Adrenal gland (tissue), 12 donors: ENCODE results near the gene DNAJC5. TPM values are rescaled to one million over a fixed set of nuclear protein-coding genes. Genes with fewer than 3 reads are reported as not detected.
"Not testable (repeated sequence)": the region's sequence is repeated elsewhere in the genome, so short reads cannot be mapped to it uniquely, and the experiment has no call there.

Experiments used
- DNase-seq, 7 donors: peaks; one replicate each; pipeline ENCODE4 v3.0.0-alpha.2; 2019 to 2020
- H3K27ac ChIP-seq, 5 donors: fragments of 200-600 bp; sonication (generic) in 4 of 5; 1 replicate in 3 of 5; 2 replicates in 2 of 5; pipeline versions ENCODE4 v1.5.1 to v1.8.0; 2016 to 2020; ENCODE audit warnings: mild to moderate bottlenecking in 1 of 5
- H3K27me3 ChIP-seq: fragments of 200-600 bp; 2 replicates; pipeline ENCODE4 v1.8.0; 2021
- H3K36me3 ChIP-seq, 2 donors: fragments of 200-600 bp; replicated peaks in 1 of 2; 1 replicate in 1 of 2; 2 replicates in 1 of 2; pipeline versions ENCODE4 v1.5.1 to v1.8.0; 2018 to 2022
- H3K4me1 ChIP-seq, 2 donors: fragments of 200-600 bp; replicated peaks in 1 of 2; 1 replicate in 1 of 2; 2 replicates in 1 of 2; pipeline versions ENCODE4 v1.5.1 to v1.8.0; 2018 to 2021
- H3K4me3 ChIP-seq, 4 donors: fragments of 200-600 bp; sonication (generic) in 3 of 4; one replicate each; pipeline ENCODE4 v1.5.1; 2016 to 2018
- H3K9me3 ChIP-seq, 3 donors: fragments of 200-600 bp; sonication (generic) in 1 of 3; replicated peaks in 1 of 3; 1 replicate in 2 of 3; 2 replicates in 1 of 3; pipeline versions ENCODE4 v1.5.1 to v1.8.0; 2016 to 2021
- POLR2A ChIP-seq, 2 donors: fragments of 450-650 bp; IDR thresholded peaks; one replicate each; pipeline ENCODE4 v1.6.1; 2017; ENCODE audit warnings: antibody characterized with exemption in 2 of 2, mild to moderate bottlenecking in 2 of 2, moderate library complexity in 1 of 2
- WGBS, 4 donors: extraction: QIAGEN DNeasy Blood & Tissue Kit in 2 of 4; methylation state at CpG; one replicate each; pipeline versions ENCODE4 v1.1.5 to v1.1.7; 2013 to 2017; 5-methylcytosine and 5-hydroxymethylcytosine counted together
- intact Hi-C, 2 donors: fragments of 100-400 bp; cut with DNase I; formaldehyde crosslinking; loops; one replicate each; pipeline versions ENCODE4 v1.14.1 to v1.15.0; 2022 to 2023
- polyA plus RNA-seq, 3 donors: library from polyadenylated mRNA; stranded (reverse); fragments of 200-250 nt in 2 of 3; fragments of 350-450 nt in 1 of 3; fragmentation: Illumina TruSeq in 1 of 3; extraction: RNeasy Lipid Tissue Mini Kit (QIAGEN cat#74804) in 1 of 3; gene quantifications; one replicate each; pipeline ENCODE4 v1.2.3, GENCODE V29; 2013 to 2014
- total RNA-seq, 9 donors: library from RNA; depleted of rRNA in 4 of 9; stranded (reverse); fragments of >200 nt in 4 of 9; fragments of 120-200 nt in 1 of 9; fragmentation: NEBNext Ultra II Directional in 1 of 9; extraction: Animal tissue kit (Norgen Biotek cat#: 25700) in 1 of 9; gene quantifications; one replicate each; pipeline versions ENCODE4 v1.1.0 to v1.2.4, GENCODE V29; 2013 to 2023
- TF ChIP-seq, protein P1 (sequence below), 6 experiments: fragments of 450-650 bp in 4 of 6; fragments of 200-600 bp in 2 of 6; sonication (generic) in 1 of 6; IDR thresholded peaks; 1 replicate in 5 of 6; 2 replicates in 1 of 6; pipeline versions ENCODE4 v1.5.1 to v1.8.0; 2016 to 2021; ENCODE audit warnings: antibody characterized with exemption in 6 of 6, mild to moderate bottlenecking in 2 of 6, moderate library complexity in 1 of 6
- donor health status: healthy with polysubstance abuse.
- donor health status: Bipolar disorder and iron deficiency.
- donor health status: DM: yes; HTN: yes; CAD: no.
- donor health status: DM: no; HTN: no; CAD: no.
- donor health status: DM: no; HTN: no; CAD: no.
- donor health status: DM: yes; HTN: yes; CAD: no.

Gene DNAJC5
- total and polyA plus RNA-seq, 12 donors: 26.5 to 78.0 (median 61.4) TPM

DNA sequence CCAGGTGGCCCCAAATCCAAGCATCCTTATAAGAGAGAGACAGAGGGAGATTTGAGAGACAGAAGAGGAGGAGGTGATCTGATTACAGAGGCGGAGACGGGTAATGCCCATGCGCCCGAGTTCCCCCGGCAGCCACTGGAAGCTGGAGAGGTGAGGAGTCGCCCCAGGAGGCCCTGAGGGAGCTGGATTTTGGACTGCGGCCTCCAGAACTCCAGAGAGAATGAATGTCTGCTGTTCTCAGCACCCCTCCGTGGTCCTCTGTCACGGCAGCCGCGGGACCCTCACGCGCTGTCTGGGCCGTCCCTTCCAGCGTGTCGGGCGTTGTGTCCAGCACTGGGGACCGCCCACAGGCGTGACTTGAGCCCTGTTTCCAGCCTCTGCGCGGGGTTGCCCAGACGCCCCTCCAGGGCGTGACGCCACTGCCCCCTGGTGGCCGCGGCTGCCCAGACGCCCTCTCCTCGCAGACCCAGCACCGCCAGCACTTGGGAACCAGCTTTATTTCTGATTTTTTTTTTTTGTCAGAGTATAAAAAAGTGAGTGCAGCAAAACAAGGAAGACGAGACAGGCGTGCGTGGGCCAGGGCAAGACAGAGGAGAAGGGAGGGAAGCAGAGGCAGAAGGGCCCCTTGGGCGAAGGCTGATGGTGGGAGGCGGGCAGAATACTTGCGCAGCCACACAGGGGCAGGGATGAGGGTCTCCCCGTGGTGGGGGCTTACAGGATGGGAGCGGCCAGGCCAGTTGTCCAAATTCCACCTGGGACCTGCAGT is 78.9 kb downstream of the DNAJC5 start:
- Histone ChIP-seq H3K36me3 (no peaks in the 10 kb centered on the region), H3K27ac (peak overlapping the region in 2 of 5 donors; percentile 45 to 50), H3K27me3 (no peaks in the 10 kb centered on the region), H3K4me3 (peak overlapping the region in 1 of 4 donors; percentile 47), H3K9me3 (no peaks in the 10 kb centered on the region), H3K4me1 (peaks cover 8 to 20% of the 10 kb centered on the region in 2 donors)
- 10 to 13% (median 11%) methylated on average over 30 to 37 of the region's 37 CpGs for WGBS, 4 donors
- TF ChIP-seq, protein P1, sequence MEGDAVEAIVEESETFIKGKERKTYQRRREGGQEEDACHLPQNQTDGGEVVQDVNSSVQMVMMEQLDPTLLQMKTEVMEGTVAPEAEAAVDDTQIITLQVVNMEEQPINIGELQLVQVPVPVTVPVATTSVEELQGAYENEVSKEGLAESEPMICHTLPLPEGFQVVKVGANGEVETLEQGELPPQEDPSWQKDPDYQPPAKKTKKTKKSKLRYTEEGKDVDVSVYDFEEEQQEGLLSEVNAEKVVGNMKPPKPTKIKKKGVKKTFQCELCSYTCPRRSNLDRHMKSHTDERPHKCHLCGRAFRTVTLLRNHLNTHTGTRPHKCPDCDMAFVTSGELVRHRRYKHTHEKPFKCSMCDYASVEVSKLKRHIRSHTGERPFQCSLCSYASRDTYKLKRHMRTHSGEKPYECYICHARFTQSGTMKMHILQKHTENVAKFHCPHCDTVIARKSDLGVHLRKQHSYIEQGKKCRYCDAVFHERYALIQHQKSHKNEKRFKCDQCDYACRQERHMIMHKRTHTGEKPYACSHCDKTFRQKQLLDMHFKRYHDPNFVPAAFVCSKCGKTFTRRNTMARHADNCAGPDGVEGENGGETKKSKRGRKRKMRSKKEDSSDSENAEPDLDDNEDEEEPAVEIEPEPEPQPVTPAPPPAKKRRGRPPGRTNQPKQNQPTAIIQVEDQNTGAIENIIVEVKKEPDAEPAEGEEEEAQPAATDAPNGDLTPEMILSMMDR (IDR thresholded peaks at IDR 0.05): peak; percentile 95 to 100 (median 98)
- TF ChIP-seq POLR2A (IDR thresholded peaks at IDR 0.05): no peak
- peak; percentile 84 to 94 (median 90) for DNase-seq
- intact Hi-C loops: loop anchor here (2.0 to 10.0 kb wide), 3 partner anchors 189 to 435 kb away; no protein-coding TSS in a partner anchor

- intact Hi-C loops: loop anchor here (5.0 to 10.0 kb wide), 3 partner anchors 190 to 437 kb away; partner anchors contain the start of gene PTK6 (in 1 of the 2)
- 72 to 85% (median 77%) methylated on average over 13 to 19 of the region's 19 CpGs for WGBS, 4 donors
- DNase-seq: peak in 4 of 7 donors; percentile 18 to 66 (median 40)
Measured at GRCh38 chr20:63974402-63975200, 79.7 kb downstream of the DNAJC5 start.

GRCh38 chr20:63976511-63976910 is 81.6 kb downstream of the DNAJC5 start:
- intact Hi-C loops: loop anchor here (5.0 to 10.0 kb wide), 3 partner anchors 192 to 439 kb away; partner anchors contain the start of gene PTK6 (in 1 of the 2)
- not testable (repeated sequence) for H3K9me3 ChIP-seq, DNase-seq, H3K36me3 ChIP-seq, H3K27ac ChIP-seq, H3K27me3 ChIP-seq, H3K4me3 ChIP-seq
- WGBS, 4 donors: 88 to 94% (median 92%) methylated on average over 7 of the region's 7 CpGs
- peaks cover 19 to 25% of the 10 kb centered on the region in 2 donors for H3K4me1 ChIP-seq

More at GRCh38 chr20:63974402-63975200, 79.7 kb downstream of the DNAJC5 start:
- H3K36me3 ChIP-seq: no peaks in the 10 kb centered on the region
- H3K4me1 ChIP-seq: peaks cover 9 to 19% of the 10 kb centered on the region in 2 donors
- no peak overlapping the region for H3K27ac ChIP-seq
- TF ChIP-seq, protein P1 (IDR thresholded peaks at IDR 0.05): no peak
- no peak for TF ChIP-seq POLR2A (IDR thresholded peaks at IDR 0.05)
- H3K27me3 ChIP-seq: no peaks in the 10 kb centered on the region
- no peaks in the 10 kb centered on the region for H3K9me3 ChIP-seq
- H3K4me3 ChIP-seq: no peak overlapping the region

GRCh38 chr20:63976980-63977738 is 82.2 kb downstream of the DNAJC5 start:
- Histone ChIP-seq H3K4me1 (peaks cover 26 to 31% of the 10 kb centered on the region in 2 donors), H3K27me3 (no peaks in the 10 kb centered on the region), H3K9me3 (no peaks in the 10 kb centered on the region), H3K36me3 (no peaks in the 10 kb centered on the region), H3K27ac (no peak overlapping the region), H3K4me3 (no peak overlapping the region)
- WGBS, 4 donors: 89 to 93% (median 91%) methylated on average over 14 to 18 of the region's 18 CpGs
- no peak for TF ChIP-seq POLR2A (IDR thresholded peaks at IDR 0.05)
- TF ChIP-seq, protein P1 (IDR thresholded peaks at IDR 0.05): no peak
- peak in 1 of 7 donors; percentile 23 for DNase-seq
- intact Hi-C loops: loop anchor here (5.0 to 10.0 kb wide), 3 partner anchors 192 to 440 kb away; partner anchors contain the start of gene PTK6 (in 1 of the 2)
